22Rv1 (cell line): Measurements from ENCODE around the gene UNC45B.

ENCODE experiments used
- CTCF ChIP-seq: fragments of 450-650 bp; IDR thresholded peaks from 2 replicates; pipeline ENCODE4 v1.5.1; 2017; ENCODE audit warnings: mild to moderate bottlenecking
- ZFX ChIP-seq: fragments of 450-650 bp; IDR thresholded peaks from 2 replicates; pipeline ENCODE4 v1.6.1; 2017; ENCODE audit warnings: antibody characterized with exemption, borderline replicate concordance

GRCh38 chr17:35214192-35214591 is 66.6 kb downstream of the UNC45B start:
- TF ChIP-seq CTCF = no peak
- TF ChIP-seq ZFX = no peak
